Stimulated activated CD4-positive, alpha-beta T cell treated with anti-CD3 and anti-CD28 coated beads, Interleukin-2, amount 100 ng/mL, for 24 hours (primary cell): Measurements from ENCODE around the gene UBE2H.

Experiments used
- DNase-seq, 2 donors: peaks; one replicate each; pipeline ENCODE4 v3.0.0-alpha.2; 2020

UBE2H gene

GRCh38 chr7:129784437-129784782 lies 168.3 kb downstream of the UBE2H start:
- DNase-seq = no peak

DNA sequence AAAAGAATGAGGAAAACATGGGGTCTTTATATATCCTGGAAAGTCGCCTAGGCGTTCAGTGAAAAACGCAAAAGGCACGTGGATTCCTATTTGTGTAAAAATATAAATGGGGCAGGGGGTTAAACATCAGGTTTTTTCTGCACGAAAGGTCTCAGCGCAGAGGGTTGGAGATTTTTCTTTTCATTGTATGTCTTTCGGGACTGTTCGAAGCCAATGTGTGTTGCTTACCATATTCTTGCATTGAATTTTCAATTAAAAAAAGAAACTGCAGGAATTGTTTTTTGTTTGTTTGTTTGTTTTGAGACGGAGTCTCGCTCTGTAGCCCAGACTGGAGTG lies 169.2 kb downstream of the UBE2H start:
- DNase-seq = no peak

GRCh38 chr7:129782818-129783583 lies 169.8 kb downstream of the UBE2H start:
- peak in 1 of 2 donors; percentile 27 for DNase-seq

DNA sequence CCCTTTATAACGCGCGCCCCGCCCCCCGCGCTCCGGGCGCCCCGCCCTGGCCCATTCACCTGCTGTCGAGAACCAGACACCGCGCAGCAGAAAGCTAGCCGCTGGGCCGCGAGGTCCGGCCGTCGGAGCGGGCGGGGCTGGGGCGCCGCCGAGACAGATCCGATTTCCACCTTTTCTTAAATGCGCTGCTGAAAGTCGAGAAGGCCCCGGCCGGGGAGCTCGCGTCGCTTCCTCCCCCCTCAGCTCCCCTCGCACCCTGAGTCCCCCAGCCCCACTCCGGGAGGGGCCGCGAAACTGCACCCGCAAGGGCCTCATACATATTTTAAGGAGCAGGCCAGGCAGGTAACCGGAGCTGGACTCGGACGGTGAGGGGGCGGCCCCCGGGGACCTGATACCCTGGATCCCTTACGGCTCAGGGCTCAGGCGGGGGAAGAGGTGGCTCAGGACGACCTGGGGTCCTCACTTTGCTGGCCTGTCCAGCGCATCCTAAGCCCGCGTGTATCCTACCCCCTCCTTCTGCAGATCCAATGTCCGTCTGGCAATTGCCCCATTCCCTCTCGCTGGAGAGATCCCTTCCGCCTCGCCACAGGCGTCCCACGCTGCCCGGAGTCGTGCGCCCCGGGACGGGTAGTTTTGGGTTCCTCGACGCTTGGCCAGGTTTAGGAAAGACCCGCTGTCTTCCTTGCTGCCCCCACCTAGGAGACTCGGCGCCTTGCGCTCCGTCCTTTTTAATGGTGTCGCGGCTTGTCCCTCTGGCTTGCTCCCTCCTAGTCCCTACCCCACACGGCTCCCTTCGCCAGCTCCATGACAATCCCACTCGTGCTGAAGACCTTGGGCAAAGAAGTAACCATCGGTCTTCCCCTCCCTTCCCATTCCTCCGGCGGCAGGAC lies 170.6 kb downstream of the UBE2H start:
- no peak for DNase-seq

GRCh38 chr7:129780974-129781927 lies 171.5 kb downstream of the UBE2H start:
- DNase-seq = peak; percentile 28 to 45
